ENCODE results near the gene CHI3L1. TPM values are rescaled to one million over a fixed set of nuclear protein-coding genes. Genes with fewer than 3 reads are reported as not detected.
A peak's percentile ranks its signal among the peaks of the same experiment; 100 is the strongest.

The CHI3L1 gene
- total and polyA plus RNA-seq, 9 donors, result 4.0 to 70.5 (median 6.8) TPM; not detected in 1

GRCh38 chr1:203137324-203137723 lies 49.2 kb downstream of the CHI3L1 start:
- Histone ChIP-seq H3K27me3 (no peaks in the 10 kb centered on the region), H3K4me3 (no peak overlapping the region), H3K4me1 (ENCODE audit: insufficient read depth) (no peaks in the 10 kb centered on the region), H3K27ac (no peak overlapping the region), H3K36me3 (no peaks in the 10 kb centered on the region), H3K9me3 (no peaks in the 10 kb centered on the region)
- DNase-seq, result no peak
- WGBS, 3 donors, result 90 to 94% (median 93%) methylated on average over 4 of the region's 4 CpGs
- intact Hi-C loops (cut with DNase I), result no loop called here
- TF ChIP-seq CTCF (IDR thresholded peaks at IDR 0.05), result no peak
- TF ChIP-seq POLR2A (IDR thresholded peaks at IDR 0.05), result no peak
- no peak for TF ChIP-seq EP300 (IDR thresholded peaks at IDR 0.05)

GRCh38 chr1:203136409-203137042 lies 50.0 kb downstream of the CHI3L1 start:
- Histone ChIP-seq H3K27me3 (no peaks in the 10 kb centered on the region), H3K36me3 (no peaks in the 10 kb centered on the region), H3K4me1 (ENCODE audit: insufficient read depth) (no peaks in the 10 kb centered on the region), H3K4me3 (no peak overlapping the region), H3K9me3 (no peaks in the 10 kb centered on the region), H3K27ac (no peak overlapping the region)
- intact Hi-C loops (cut with DNase I), result no loop called here
- 79 to 90% (median 88%) methylated on average over 1 of the region's 1 CpG for WGBS, 3 donors
- TF ChIP-seq POLR2A (IDR thresholded peaks at IDR 0.05) (no peak), EP300 (IDR thresholded peaks at IDR 0.05) (no peak), CTCF (IDR thresholded peaks at IDR 0.05) (no peak)
- peak in 1 of 5 donors; percentile 2 for DNase-seq

DNA sequence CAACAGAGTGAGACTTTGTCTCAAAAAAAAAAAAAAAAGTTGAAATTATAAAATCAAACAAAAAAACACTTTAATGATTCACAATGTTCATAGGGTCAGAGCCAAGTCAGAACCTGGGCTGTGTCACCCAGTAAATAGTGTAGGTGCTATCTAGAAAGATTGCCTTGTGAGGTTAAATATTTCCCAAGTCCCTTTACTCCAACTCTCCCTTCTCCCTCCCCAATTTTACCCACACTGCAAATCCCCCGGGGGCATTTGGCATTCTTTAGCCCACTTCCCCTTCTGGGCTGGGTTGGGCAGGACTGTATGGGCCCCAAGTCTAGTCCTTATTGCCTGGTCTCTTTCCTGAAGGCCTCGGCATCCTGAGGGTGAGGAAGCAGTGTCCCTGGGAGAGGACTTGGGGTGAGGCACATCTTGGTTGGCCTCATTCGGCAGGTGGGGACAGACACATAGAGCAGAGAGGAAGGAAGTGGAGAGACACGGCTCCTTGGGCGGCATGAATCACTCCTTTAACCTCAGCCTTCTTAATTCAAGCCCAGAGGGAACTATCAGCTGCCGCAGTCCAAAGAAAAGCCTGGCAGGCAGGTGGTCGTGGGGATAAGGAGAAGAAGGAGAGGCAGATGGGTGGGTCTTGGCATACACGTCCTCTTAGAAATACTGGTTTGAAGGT lies 50.7 kb downstream of the CHI3L1 start:
- DNase-seq, result peak in 1 of 5 donors; percentile 12
- no peaks in the 10 kb centered on the region for H3K36me3 ChIP-seq

More for the DNA sequence above, 50.7 kb downstream of the CHI3L1 start:
- TF ChIP-seq EP300 (IDR thresholded peaks at IDR 0.05) (no peak), POLR2A (IDR thresholded peaks at IDR 0.05) (no peak), CTCF (IDR thresholded peaks at IDR 0.05) (no peak)
- Histone ChIP-seq H3K9me3 (no peaks in the 10 kb centered on the region), H3K27me3 (no peaks in the 10 kb centered on the region), H3K4me1 (ENCODE audit: insufficient read depth) (no peaks in the 10 kb centered on the region), H3K27ac (no peak overlapping the region), H3K4me3 (no peak overlapping the region)
- intact Hi-C loops (cut with DNase I), result no loop called here
- 73 to 78% (median 77%) methylated on average over 8 of the region's 8 CpGs for WGBS, 3 donors

Data from ovary (tissue), 9 donors.